ENCODE results near the gene SH3PXD2A.

The SH3PXD2A gene

GRCh38 chr10:103600956-103601569, 254.3 kb downstream of the SH3PXD2A start:
- in situ Hi-C loops (cut with MboI; ENCODE audit: low sequenced_read_pairs): loop anchor here (5.0 kb wide), 1 partner anchor 81 kb away; no protein-coding TSS in a partner anchor

GRCh38 chr10:103600325-103600724, 255.1 kb downstream of the SH3PXD2A start:
- in situ Hi-C loops (cut with MboI; ENCODE audit: low sequenced_read_pairs): loop anchor here (5.0 kb wide), 1 partner anchor 82 kb away; no protein-coding TSS in a partner anchor

GRCh38 chr10:103599907-103600306, 255.5 kb downstream of the SH3PXD2A start:
- in situ Hi-C loops (cut with MboI; ENCODE audit: low sequenced_read_pairs): loop anchor here (5.0 kb wide), 1 partner anchor 82 kb away; no protein-coding TSS in a partner anchor

GRCh38 chr10:103599211-103599610, 256.2 kb downstream of the SH3PXD2A start:
- in situ Hi-C loops (cut with MboI; ENCODE audit: low sequenced_read_pairs): no loop called here

- in situ Hi-C loops (cut with MboI; ENCODE audit: low sequenced_read_pairs): no loop called here
Measured at GRCh38 chr10:103598654-103599115, 256.7 kb downstream of the SH3PXD2A start.

GRCh38 chr10:103597003-103597402, 258.4 kb downstream of the SH3PXD2A start:
- in situ Hi-C loops (cut with MboI; ENCODE audit: low sequenced_read_pairs): no loop called here

- in situ Hi-C loops (cut with MboI; ENCODE audit: low sequenced_read_pairs): no loop called here
Measured at GRCh38 chr10:103595933-103596726, 259.2 kb downstream of the SH3PXD2A start.

GRCh38 chr10:103593022-103593570, 262.3 kb downstream of the SH3PXD2A start:
- in situ Hi-C loops (cut with MboI; ENCODE audit: low sequenced_read_pairs): no loop called here

GRCh38 chr10:103592186-103593021, 263.0 kb downstream of the SH3PXD2A start:
- in situ Hi-C loops (cut with MboI; ENCODE audit: low sequenced_read_pairs): no loop called here

- in situ Hi-C loops (cut with MboI; ENCODE audit: low sequenced_read_pairs): no loop called here
Measured at GRCh38 chr10:103590744-103591291, 264.6 kb downstream of the SH3PXD2A start.

GRCh38 chr10:103590060-103590459, 265.3 kb downstream of the SH3PXD2A start:
- in situ Hi-C loops (cut with MboI; ENCODE audit: low sequenced_read_pairs): no loop called here

GRCh38 chr10:103589074-103589630, 266.2 kb downstream of the SH3PXD2A start:
- in situ Hi-C loops (cut with MboI; ENCODE audit: low sequenced_read_pairs): no loop called here

GRCh38 chr10:103587073-103587472, 268.3 kb downstream of the SH3PXD2A start:
- in situ Hi-C loops (cut with MboI; ENCODE audit: low sequenced_read_pairs): no loop called here

- in situ Hi-C loops (cut with MboI; ENCODE audit: low sequenced_read_pairs): no loop called here
Measured at GRCh38 chr10:103585011-103585405, 270.4 kb downstream of the SH3PXD2A start.

- in situ Hi-C loops (cut with MboI; ENCODE audit: low sequenced_read_pairs): no loop called here
Measured at GRCh38 chr10:103584216-103585010, 271.0 kb downstream of the SH3PXD2A start.

- in situ Hi-C loops (cut with MboI; ENCODE audit: low sequenced_read_pairs): no loop called here
Measured at GRCh38 chr10:103583871-103584215, 271.5 kb downstream of the SH3PXD2A start.

GRCh38 chr10:103582331-103583123, 272.8 kb downstream of the SH3PXD2A start:
- in situ Hi-C loops (cut with MboI; ENCODE audit: low sequenced_read_pairs): no loop called here

GRCh38 chr10:103581499-103581898, 273.9 kb downstream of the SH3PXD2A start:
- in situ Hi-C loops (cut with MboI; ENCODE audit: low sequenced_read_pairs): no loop called here

GRCh38 chr10:103580430-103580829, 274.9 kb downstream of the SH3PXD2A start:
- in situ Hi-C loops (cut with MboI; ENCODE audit: low sequenced_read_pairs): no loop called here

Data from HL-60/S4 treated with retinoic acid at 250 ng/mL for 4 days and 3 days (cell line).